BLaER1 (cell line): ENCODE data around the gene MAN2A2.
"Not testable (repeated sequence)": the region's sequence is repeated elsewhere in the genome, so short reads cannot be mapped to it uniquely, and the experiment has no call there.

Experiments used
- H3K27ac ChIP-seq: shearing (Covaris generic); formaldehyde crosslinking; 2 replicates; pipeline ENCODE4 v1.8.1; 2022
- H3K27me3 ChIP-seq: shearing (Covaris generic); formaldehyde crosslinking; 2 replicates; pipeline ENCODE4 v1.8.1; 2022
- H3K36me3 ChIP-seq: shearing (Covaris generic); formaldehyde crosslinking; 2 replicates; pipeline ENCODE4 v1.8.1; 2022
- H3K4me1 ChIP-seq: shearing (Covaris generic); formaldehyde crosslinking; 2 replicates; pipeline ENCODE4 v1.8.1; 2022
- H3K4me2 ChIP-seq: shearing (Covaris generic); formaldehyde crosslinking; 2 replicates; pipeline ENCODE4 v1.8.1; 2022
- H3K4me3 ChIP-seq: shearing (Covaris generic); formaldehyde crosslinking; 2 replicates; pipeline ENCODE4 v1.8.1; 2022
- H3K9ac ChIP-seq: shearing (Covaris generic); formaldehyde crosslinking; 2 replicates; pipeline ENCODE4 v1.8.1; 2022
- H3K9me3 ChIP-seq: shearing (Covaris generic); formaldehyde crosslinking; 2 replicates; pipeline ENCODE4 v1.8.1; 2022
- H4K20me1 ChIP-seq: shearing (Covaris generic); formaldehyde crosslinking; 2 replicates; pipeline ENCODE4 v1.8.1; 2022
- Cebpa-rat ChIP-seq: shearing (Covaris generic); IDR thresholded peaks from 2 replicates; pipeline ENCODE4 v1.8.1; 2022

The MAN2A2 gene

DNA sequence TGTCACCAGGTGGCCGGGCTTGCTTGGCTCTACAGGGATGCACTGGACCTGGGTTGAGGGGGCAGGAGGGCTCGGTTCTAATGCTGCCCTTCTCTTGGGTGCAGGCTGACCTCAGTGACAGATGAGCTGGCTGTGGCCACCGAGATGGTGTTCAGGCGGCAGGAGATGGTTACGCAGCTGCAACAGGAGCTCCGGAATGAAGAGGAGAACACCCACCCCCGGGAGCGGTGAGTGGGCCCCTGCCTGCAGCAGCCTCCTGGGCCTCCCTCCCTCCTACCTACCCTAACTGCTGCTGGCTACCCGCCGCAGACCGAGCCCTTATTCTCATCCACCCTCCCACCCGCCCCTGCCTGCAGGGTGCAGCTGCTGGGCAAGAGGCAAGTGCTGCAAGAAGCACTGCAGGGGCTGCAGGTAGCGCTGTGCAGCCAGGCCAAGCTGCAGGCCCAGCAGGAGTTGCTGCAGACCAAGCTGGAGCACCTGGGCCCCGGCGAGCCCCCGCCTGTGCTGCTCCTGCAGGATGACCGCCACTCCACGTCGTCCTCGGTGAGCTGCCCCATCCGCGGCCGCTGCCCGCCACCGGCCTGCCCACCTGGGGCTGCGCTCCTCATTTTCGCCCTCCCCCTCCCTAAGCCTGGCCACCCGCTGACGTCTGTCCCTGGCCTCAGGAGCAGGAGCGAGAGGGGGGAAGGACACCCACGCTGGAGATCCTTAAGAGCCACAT is 13.2 kb upstream of the MAN2A2 start:
- Histone ChIP-seq H3K27ac (no peak overlapping the region), H3K36me3 (peaks cover 85% of the 10 kb centered on the region), H3K4me3 (no peak overlapping the region), H3K4me2 (no peak overlapping the region), H3K9me3 (no peaks in the 10 kb centered on the region), H3K9ac (no peak overlapping the region), H3K4me1 (peaks cover 18% of the 10 kb centered on the region), H4K20me1 (peaks cover 32% of the 10 kb centered on the region; the same call in 1 of the 2 replicates), H3K27me3 (no peaks in the 10 kb centered on the region)
- no peak for TF ChIP-seq Cebpa-rat

DNA sequence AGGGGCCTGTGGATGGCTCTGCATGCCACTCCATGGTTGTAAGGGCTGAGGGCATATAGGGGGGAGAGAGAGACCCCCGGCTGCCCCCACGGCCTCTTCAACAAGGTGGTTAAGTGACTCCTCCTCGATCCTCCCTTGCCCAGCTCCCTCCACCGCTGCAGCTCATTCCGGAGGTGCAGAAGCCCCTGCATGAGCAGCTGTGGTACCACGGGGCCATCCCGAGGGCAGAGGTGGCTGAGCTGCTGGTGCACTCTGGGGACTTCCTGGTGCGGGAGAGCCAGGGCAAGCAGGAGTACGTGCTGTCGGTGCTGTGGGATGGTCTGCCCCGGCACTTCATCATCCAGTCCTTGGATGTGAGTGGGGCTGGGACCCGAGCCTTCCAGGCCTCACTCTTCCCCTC is 12.3 kb upstream of the MAN2A2 start:
- Histone ChIP-seq H3K9ac (no peak overlapping the region), H3K4me3 (no peak overlapping the region), H3K27me3 (no peaks in the 10 kb centered on the region), H3K27ac (no peak overlapping the region), H4K20me1 (peaks cover 36% of the 10 kb centered on the region; the same call in 1 of the 2 replicates), H3K36me3 (peaks cover 94% of the 10 kb centered on the region), H3K9me3 (no peaks in the 10 kb centered on the region), H3K4me2 (no peak overlapping the region), H3K4me1 (peaks cover 9% of the 10 kb centered on the region)
- no peak for TF ChIP-seq Cebpa-rat

DNA sequence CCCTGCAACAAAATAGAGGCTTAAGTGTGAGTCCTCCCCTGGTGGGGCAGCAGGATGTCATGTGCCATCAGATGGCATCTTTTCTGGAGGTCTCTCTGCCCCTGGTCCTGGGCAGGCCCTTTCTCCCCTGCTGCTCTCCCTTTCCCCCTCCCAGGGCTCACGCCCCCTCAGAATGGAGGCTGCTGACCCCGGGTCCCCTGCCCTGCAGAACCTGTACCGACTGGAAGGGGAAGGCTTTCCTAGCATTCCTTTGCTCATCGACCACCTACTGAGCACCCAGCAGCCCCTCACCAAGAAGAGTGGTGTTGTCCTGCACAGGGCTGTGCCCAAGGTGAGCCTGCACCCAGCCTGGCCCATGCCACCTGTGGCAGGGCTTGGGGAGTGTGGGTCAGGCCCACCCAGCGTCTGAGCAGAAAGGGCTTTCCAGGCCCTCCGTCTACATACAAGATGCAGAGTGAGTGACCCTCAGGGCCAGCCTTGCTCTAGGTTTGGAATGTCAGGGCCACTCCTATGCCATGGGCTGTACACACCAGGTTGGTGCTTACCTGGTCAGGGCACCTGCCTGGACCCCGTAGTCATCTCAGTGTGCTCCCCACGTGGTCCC is 11.7 kb upstream of the MAN2A2 start:
- Histone ChIP-seq H3K4me2 (no peak overlapping the region), H3K27me3 (no peaks in the 10 kb centered on the region), H3K36me3 (peaks cover 99% of the 10 kb centered on the region), H3K4me1 (peaks cover 5% of the 10 kb centered on the region), H3K27ac (no peak overlapping the region), H3K4me3 (no peak overlapping the region), H3K9me3 (no peaks in the 10 kb centered on the region), H3K9ac (no peak overlapping the region), H4K20me1 (peaks cover 31% of the 10 kb centered on the region; the same call in 1 of the 2 replicates)
- TF ChIP-seq Cebpa-rat, result no peak

DNA sequence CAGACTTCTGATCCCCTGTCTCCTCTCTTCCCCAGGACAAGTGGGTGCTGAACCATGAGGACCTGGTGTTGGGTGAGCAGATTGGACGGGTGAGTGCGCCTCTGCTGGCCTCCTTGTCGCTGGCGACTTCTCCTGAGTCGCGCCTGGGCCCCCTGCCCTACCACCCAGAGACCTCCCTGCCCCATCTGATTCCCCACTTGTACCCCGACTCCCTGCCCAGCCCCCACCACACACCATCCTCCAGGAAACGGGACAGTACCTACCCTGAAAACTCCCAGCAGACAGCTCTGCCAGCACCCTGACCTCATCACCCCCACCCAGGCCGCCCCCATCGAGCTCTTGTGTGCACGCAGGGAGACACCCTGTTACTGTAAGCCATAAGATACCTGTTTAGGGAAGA is 11.1 kb upstream of the MAN2A2 start:
- Histone ChIP-seq H3K4me3 (no peak overlapping the region), H3K9me3 (no peaks in the 10 kb centered on the region), H3K4me2 (no peak overlapping the region), H3K27me3 (no peaks in the 10 kb centered on the region), H3K36me3 (peaks cover 93% of the 10 kb centered on the region), H3K9ac (no peak overlapping the region), H4K20me1 (peaks cover 26% of the 10 kb centered on the region; the same call in 1 of the 2 replicates), H3K4me1 (peaks cover 8% of the 10 kb centered on the region), H3K27ac (no peak overlapping the region)
- no peak for TF ChIP-seq Cebpa-rat

DNA sequence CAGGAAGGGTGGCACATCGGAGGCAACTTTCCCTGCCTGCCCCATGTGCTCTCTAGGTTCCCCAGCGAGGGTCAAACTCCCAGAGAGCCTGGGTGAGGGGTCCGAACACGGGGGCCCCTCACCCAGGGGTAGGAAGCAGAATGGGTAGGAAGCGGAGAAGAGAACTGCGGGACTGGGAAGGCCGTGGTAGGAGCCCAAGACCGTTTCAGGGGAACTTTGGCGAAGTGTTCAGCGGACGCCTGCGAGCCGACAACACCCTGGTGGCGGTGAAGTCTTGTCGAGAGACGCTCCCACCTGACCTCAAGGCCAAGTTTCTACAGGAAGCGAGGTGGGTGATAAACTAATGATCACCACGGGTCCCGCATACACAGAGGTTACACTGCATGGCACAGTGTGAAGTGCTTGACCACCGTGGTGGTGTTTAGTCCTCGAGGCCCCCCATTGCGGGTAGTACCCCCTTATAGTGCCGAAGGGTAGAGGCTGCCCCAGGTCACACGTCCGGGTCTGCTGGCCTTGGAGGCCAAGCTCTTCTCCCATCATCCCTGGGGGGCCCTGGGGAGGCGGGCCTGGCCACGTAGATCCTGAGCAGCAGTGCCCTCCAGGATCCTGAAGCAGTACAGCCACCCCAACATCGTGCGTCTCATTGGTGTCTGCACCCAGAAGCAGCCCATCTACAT is 10.5 kb upstream of the MAN2A2 start:
- no peak overlapping the region for H3K4me2 ChIP-seq
- no peak overlapping the region for H3K9ac ChIP-seq
- H3K4me3 ChIP-seq, result no peak overlapping the region
- TF ChIP-seq Cebpa-rat, result no peak
- peaks cover 14% of the 10 kb centered on the region for H3K4me1 ChIP-seq
- H3K27me3 ChIP-seq, result no peaks in the 10 kb centered on the region
- H3K36me3 ChIP-seq, result peaks cover 87% of the 10 kb centered on the region
- H3K9me3 ChIP-seq, result no peaks in the 10 kb centered on the region
- no peak overlapping the region for H3K27ac ChIP-seq
- peaks cover 20% of the 10 kb centered on the region; the same call in 1 of the 2 replicates for H4K20me1 ChIP-seq

DNA sequence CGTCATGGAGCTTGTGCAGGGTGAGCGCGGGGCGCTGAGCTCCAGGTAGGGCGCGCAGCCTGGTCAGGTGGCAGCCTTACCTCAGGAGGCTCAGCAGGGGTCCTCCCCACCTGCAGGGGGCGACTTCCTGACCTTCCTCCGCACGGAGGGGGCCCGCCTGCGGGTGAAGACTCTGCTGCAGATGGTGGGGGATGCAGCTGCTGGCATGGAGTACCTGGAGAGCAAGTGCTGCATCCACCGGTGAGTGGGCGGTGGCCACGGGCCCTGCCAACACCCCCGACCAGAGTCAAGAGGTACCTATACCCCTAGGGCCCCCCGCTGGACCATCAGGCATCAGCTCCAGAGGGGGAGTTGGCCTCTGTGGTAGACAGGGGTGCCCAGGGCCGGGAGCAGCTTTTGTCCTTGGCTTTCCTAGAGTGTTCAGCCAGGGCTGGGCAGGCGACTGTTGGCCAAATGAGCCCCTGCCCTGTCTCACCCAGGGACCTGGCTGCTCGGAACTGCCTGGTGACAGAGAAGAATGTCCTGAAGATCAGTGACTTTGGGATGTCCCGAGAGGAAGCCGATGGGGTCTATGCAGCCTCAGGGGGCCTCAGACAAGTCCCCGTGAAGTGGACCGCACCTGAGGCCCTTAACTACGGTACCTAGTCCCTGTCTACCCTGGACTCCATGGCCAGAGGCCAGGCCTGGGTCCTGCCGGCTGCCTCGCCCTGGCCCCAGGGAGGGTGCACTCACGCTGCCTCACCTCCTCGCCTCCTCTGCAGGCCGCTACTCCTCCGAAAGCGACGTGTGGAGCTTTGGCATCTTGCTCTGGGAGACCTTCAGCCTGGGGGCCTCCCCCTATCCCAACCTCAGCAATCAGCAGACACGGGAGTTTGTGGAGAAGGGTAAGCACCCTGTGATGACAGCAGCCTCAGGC is 9.7 kb upstream of the MAN2A2 start:
- H3K4me1 ChIP-seq, result peaks cover 19% of the 10 kb centered on the region
- H3K9ac ChIP-seq, result no peak overlapping the region

DNA sequence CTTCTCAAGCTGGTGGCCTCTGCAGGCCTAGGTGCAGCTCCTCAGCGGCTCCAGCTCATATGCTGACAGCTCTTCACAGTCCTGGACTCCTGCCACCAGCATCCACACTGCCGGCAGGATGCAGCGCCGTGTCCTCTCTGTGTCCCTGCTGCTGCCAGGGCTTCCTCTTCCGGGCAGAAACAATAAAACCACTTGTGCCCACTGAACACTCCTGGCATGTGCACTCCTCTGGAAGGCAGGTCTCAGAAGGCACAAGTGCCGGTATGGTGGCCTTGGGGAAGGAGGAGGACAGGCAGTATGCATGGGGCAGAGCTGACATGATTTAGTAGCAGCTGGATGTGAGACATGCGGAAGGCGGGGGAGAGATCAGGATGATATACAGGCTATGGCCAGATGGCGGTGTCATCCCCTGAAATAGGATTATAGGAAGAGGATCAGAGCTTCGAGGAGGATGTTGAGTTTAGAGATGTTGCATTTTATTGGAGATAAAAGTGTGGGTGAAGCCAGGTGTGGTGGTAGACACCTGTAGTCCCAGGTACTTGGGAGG is 7.5 kb upstream of the MAN2A2 start:
- H3K27ac ChIP-seq, result no peak overlapping the region
- H3K27me3 ChIP-seq, result no peaks in the 10 kb centered on the region
- no peak overlapping the region for H3K4me3 ChIP-seq
- H3K4me2 ChIP-seq, result no peak overlapping the region
- TF ChIP-seq Cebpa-rat, result no peak
- H3K9me3 ChIP-seq, result no peaks in the 10 kb centered on the region
- H3K36me3 ChIP-seq, result peaks cover 58% of the 10 kb centered on the region
- no peak overlapping the region for H3K9ac ChIP-seq
- H4K20me1 ChIP-seq, result peaks cover 17% of the 10 kb centered on the region; the same call in 1 of the 2 replicates
- peaks cover 19% of the 10 kb centered on the region for H3K4me1 ChIP-seq

More for the DNA sequence above, 9.7 kb upstream of the MAN2A2 start:
- Histone ChIP-seq H3K4me3 (no peak overlapping the region), H3K9me3 (no peaks in the 10 kb centered on the region), H3K4me2 (no peak overlapping the region), H3K36me3 (peaks cover 79% of the 10 kb centered on the region), H4K20me1 (peaks cover 17% of the 10 kb centered on the region; the same call in 1 of the 2 replicates), H3K27ac (no peak overlapping the region), H3K27me3 (no peaks in the 10 kb centered on the region)
- no peak for TF ChIP-seq Cebpa-rat

DNA sequence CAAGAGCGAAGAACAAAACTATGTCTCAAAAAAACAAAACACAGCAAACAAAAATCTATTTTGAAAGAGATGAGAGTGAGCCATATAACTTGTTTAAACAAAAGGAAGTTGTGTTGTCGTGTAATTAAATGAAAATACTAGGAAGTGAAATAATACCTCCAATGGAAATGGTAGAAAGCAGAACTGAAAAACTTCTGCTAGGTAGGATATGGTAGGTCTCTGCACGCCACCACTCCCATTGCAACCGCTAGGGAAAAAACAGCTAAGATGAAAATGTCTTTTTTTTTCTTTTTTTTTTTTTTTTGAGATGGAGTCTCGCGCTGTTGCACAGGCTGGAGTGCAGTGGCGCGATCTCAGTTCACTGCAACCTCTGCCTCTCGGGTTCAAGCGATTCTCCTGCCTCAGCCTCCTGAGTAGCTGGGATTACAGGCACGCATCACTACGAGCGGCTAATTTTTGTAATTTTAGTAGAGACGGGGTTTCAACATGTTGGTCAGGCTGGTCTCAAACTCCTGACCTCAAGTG is 5.9 kb upstream of the MAN2A2 start:
- not testable (repeated sequence) for H3K9ac ChIP-seq, H3K4me3 ChIP-seq
- H3K4me2 ChIP-seq, result peak overlapping the region; percentile 25

More for the DNA sequence above, 5.9 kb upstream of the MAN2A2 start:
- Histone ChIP-seq H3K36me3 (peaks cover 42% of the 10 kb centered on the region), H3K4me1 (peaks cover 32% of the 10 kb centered on the region)
- not testable (repeated sequence) for H3K27ac ChIP-seq, H3K27me3 ChIP-seq, H3K9me3 ChIP-seq, H4K20me1 ChIP-seq
